Right lobe of liver (tissue), 6 donors: ENCODE data around the gene TUFT1. TPM values are rescaled to one million over a fixed set of nuclear protein-coding genes. Genes with fewer than 3 reads are reported as not detected.

Experiments used
- ATAC-seq, 4 donors: fragments of 200-7000 bp; cut with Tn5 transposase; one replicate each; pipeline ENCODE4 v1.9.1; 2020; ENCODE audit warnings: mild to moderate bottlenecking in 4 of 4, moderate library complexity in 4 of 4
- DNase-seq, 3 donors: peaks; one replicate each; pipeline ENCODE4 v3.0.0-alpha.2; 2020
- H3K27ac ChIP-seq, 3 donors: fragments of 200-600 bp; one replicate each; pipeline ENCODE4 v1.8.0; 2022
- H3K27me3 ChIP-seq, 2 donors: fragments of 200-600 bp; one replicate each; pipeline ENCODE4 v1.8.0; 2022
- H3K36me3 ChIP-seq, 4 donors: fragments of 200-600 bp; sonication (generic) in 1 of 4; one replicate each; pipeline versions ENCODE4 v1.5.1 to v1.8.0; 2017 to 2022; ENCODE audit warnings: control low read depth in 1 of 4
- H3K4me1 ChIP-seq, 4 donors: fragments of 200-600 bp; sonication (generic) in 1 of 4; one replicate each; pipeline versions ENCODE4 v1.5.1 to v1.8.0; 2017 to 2022; ENCODE audit warnings: control low read depth in 1 of 4
- H3K4me3 ChIP-seq, 3 donors: fragments of 200-600 bp; one replicate each; pipeline ENCODE4 v1.8.0; 2022
- H3K9me3 ChIP-seq, 4 donors: fragments of 200-600 bp; sonication (generic) in 1 of 4; one replicate each; pipeline versions ENCODE4 v1.5.1 to v1.8.0; 2017 to 2022; ENCODE audit warnings: control low read depth in 1 of 4
- POLR2A ChIP-seq: fragments of 450-650 bp; IDR thresholded peaks from one replicate; pipeline ENCODE4 v1.6.1; 2017; ENCODE audit warnings: antibody characterized with exemption, mild to moderate bottlenecking
- WGBS: methylation state at CpG from one replicate; pipeline ENCODE4 v1.1.6; 2018; ENCODE audit warnings: low coverage, low lambda C conversion rate; ENCODE audit not compliant: insufficient coverage; ENCODE audit errors: missing lambda C conversion rate; 5-methylcytosine and 5-hydroxymethylcytosine counted together
- intact Hi-C, 2 donors: fragments of 100-400 bp; cut with DNase I; formaldehyde crosslinking; loops; one replicate each; pipeline versions ENCODE4 v1.11.2 to v1.14.1; 2022
- total RNA-seq, 6 experiments: library from RNA; depleted of rRNA in 2 of 6; stranded (reverse); fragments of >200 nt in 2 of 6; fragmentation: NEBNext Ultra II Directional in 3 of 6; extraction: Animal tissue kit (Norgen Biotek cat#: 25700) in 3 of 6; gene quantifications; one replicate each; pipeline versions ENCODE4 v1.1.0 to v1.2.4, GENCODE V29; 2016 to 2023
- TF ChIP-seq, protein P1 (sequence below), 4 donors: fragments of 200-600 bp in 3 of 4; fragments of 450-650 bp in 1 of 4; IDR thresholded peaks; one replicate each; pipeline versions ENCODE4 v1.5.1 to v1.8.0; 2016 to 2022; ENCODE audit warnings: antibody characterized with exemption in 4 of 4, mild to moderate bottlenecking in 2 of 4
- donor health status: DM: no; HTN: yes; CAD: no.
- donor health status: DM: no; HTN: no; CAD: no.
- donor health status: DM: no; HTN: no; CAD: no.
- donor health status: DM: no; HTN: yes; CAD: no.
- donor health status: DM: no; HTN: yes; CAD: no.

The TUFT1 gene
- total RNA-seq, 6 experiments from 2014 or later: 1.6 to 8.0 (median 3.1) TPM

- DNase-seq: peak; percentile 93 to 96 (median 95)
- intact Hi-C loops: no loop called here
- no peaks in the 10 kb centered on the region for H3K27me3 ChIP-seq
- peak; percentile 65 for TF ChIP-seq POLR2A
- TF ChIP-seq, protein P1, sequence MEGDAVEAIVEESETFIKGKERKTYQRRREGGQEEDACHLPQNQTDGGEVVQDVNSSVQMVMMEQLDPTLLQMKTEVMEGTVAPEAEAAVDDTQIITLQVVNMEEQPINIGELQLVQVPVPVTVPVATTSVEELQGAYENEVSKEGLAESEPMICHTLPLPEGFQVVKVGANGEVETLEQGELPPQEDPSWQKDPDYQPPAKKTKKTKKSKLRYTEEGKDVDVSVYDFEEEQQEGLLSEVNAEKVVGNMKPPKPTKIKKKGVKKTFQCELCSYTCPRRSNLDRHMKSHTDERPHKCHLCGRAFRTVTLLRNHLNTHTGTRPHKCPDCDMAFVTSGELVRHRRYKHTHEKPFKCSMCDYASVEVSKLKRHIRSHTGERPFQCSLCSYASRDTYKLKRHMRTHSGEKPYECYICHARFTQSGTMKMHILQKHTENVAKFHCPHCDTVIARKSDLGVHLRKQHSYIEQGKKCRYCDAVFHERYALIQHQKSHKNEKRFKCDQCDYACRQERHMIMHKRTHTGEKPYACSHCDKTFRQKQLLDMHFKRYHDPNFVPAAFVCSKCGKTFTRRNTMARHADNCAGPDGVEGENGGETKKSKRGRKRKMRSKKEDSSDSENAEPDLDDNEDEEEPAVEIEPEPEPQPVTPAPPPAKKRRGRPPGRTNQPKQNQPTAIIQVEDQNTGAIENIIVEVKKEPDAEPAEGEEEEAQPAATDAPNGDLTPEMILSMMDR (IDR thresholded peaks at IDR 0.05): no peak
- H3K9me3 ChIP-seq: no peaks in the 10 kb centered on the region
- WGBS: 0% methylated on average over 19 of the region's 79 CpGs
- H3K4me1 ChIP-seq: peaks cover 0 to 7% (median 3%) of the 10 kb centered on the region in 4 donors
- ATAC-seq: peak; percentile 94 to 97 (median 96)
- H3K27ac ChIP-seq: peak within 1 kb of the TSS; percentile 77 to 91 (median 79)
- no peaks in the 10 kb centered on the region for H3K36me3 ChIP-seq
- H3K4me3 ChIP-seq: peak within 1 kb of the TSS; percentile 94 to 99 (median 97)
These were observed 71.9 kb downstream of the TUFT1 start, which contains the start of gene SNX27 for GRCh38 chr1:151611832-151612500. Gene SNX27 (plus strand): TSS chr1:151612050. CDS start chr1:151612202, 152 bp downstream.

- no peaks in the 10 kb centered on the region for H3K9me3 ChIP-seq
- no peaks in the 10 kb centered on the region for H3K27me3 ChIP-seq
- peak overlapping the region; percentile 94 to 99 (median 97) for H3K4me3 ChIP-seq
- no peak for TF ChIP-seq POLR2A
- TF ChIP-seq, protein P1 (IDR thresholded peaks at IDR 0.05): no peak
- peak in 2 of 3 donors; percentile 50 to 62 for DNase-seq
- peak overlapping the region; percentile 77 to 91 (median 79) for H3K27ac ChIP-seq
- intact Hi-C loops: no loop called here
- H3K4me1 ChIP-seq: peaks cover 0 to 14% (median 6%) of the 10 kb centered on the region in 4 donors
- peak; percentile 2 to 25 (median 12) for ATAC-seq
- no peaks in the 10 kb centered on the region for H3K36me3 ChIP-seq
- 9% methylated on average over 29 of the region's 44 CpGs for WGBS
These were observed 72.6 kb downstream of the TUFT1 start for GRCh38 chr1:151612501-151613281.

DNA sequence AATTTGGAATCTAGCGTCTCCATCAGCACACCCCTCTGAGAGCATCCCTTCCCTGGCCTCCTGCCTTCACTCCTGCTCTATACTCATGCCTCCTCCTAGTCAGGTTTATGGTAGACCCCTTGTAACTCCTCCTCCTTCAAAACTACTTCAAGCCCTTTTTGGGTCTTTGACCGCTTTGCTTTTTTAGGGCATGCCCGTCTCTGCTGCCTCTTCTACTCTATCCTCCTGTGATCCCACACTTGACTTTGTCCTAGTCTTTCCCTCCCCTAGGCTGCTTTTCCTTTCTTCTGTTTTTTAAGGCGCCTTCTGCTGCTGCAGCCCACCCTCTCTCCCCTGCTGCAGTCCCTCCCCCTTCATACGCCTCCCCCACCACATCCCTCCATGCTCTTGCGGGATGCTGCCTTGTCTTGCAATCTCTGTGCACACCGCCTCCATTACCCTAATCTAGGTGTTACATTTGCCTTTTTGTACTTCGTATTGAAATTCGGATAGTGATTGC is 73.2 kb downstream of the TUFT1 start:
- intact Hi-C loops: no loop called here
- 69% methylated on average over 9 of the region's 9 CpGs for WGBS
- Histone ChIP-seq H3K36me3 (no peaks in the 10 kb centered on the region), H3K27ac (no peak overlapping the region), H3K4me3 (peak overlapping the region in 2 of 3 donors; percentile 94 to 99), H3K4me1 (peaks cover 0 to 21% (median 8%) of the 10 kb centered on the region in 4 donors), H3K9me3 (no peaks in the 10 kb centered on the region), H3K27me3 (no peaks in the 10 kb centered on the region)
- ATAC-seq: no peak
- DNase-seq: no peak
- no peak for TF ChIP-seq POLR2A
- TF ChIP-seq, protein P1 (IDR thresholded peaks at IDR 0.05): no peak

DNA sequence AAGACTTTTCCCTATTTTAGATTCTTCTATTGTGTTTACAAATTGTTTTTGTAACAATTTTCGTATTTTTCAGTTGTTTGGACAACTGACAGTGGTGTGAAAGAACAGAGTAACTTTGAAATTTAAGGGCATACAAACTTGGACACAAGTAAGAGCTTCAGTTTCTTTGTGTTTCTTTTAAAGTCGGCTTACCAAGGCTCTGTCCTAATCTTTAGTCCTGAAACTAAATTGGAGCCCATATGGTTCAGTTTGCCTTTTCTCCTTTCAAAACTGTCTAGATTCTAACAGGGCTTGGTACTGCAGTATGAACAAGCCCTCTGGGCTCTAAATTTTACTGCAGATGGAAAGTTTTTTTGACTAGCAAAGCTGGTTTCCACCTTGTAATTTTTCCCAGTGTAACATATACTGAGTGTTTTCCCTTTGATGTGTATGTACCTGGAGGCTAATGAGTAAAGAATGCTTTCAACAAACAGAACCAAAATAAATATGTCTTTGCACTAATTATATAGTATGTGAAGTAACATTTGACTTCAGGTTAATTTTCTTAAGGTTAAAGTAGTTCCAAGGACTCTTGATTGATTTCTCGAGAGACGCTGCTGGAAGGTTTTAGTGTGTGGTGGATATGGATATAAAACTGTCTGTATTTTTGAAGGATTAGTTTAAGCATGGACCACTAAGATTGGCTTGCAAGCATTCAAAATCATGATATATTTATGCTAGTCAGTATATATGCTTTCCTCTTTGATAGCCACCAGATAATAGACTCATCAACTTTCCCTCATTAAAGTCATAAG is 75.8 kb downstream of the TUFT1 start:
- intact Hi-C loops: no loop called here
- Histone ChIP-seq H3K27me3 (no peaks in the 10 kb centered on the region), H3K27ac (no peak overlapping the region), H3K36me3 (no peaks in the 10 kb centered on the region), H3K9me3 (no peaks in the 10 kb centered on the region), H3K4me3 (no peak overlapping the region), H3K4me1 (peaks cover 0 to 36% (median 15%) of the 10 kb centered on the region in 4 donors)
- DNase-seq: no peak
- TF ChIP-seq POLR2A: no peak
- TF ChIP-seq, protein P1 (IDR thresholded peaks at IDR 0.05): no peak
- no peak for ATAC-seq
- WGBS: 83% methylated on average over 4 of the region's 4 CpGs
